ENCODE data around the gene MFAP4. TPM values are rescaled to one million over a fixed set of nuclear protein-coding genes. Genes with fewer than 3 reads are reported as not detected.

MFAP4 gene
- total RNA-seq, 1 donor from 2014 or later, result 179 TPM

- no peak for DNase-seq
Observed at GRCh38 chr17:19397556-19398041, 10.6 kb upstream of the MFAP4 start.

GRCh38 chr17:19392303-19392702 lies 5.3 kb upstream of the MFAP4 start:
- intact Hi-C loops (cut with DNase I), result no loop called here
- ATAC-seq (no peak), DNase-seq (no peak)
- no peak overlapping the region for H3K27ac ChIP-seq
- TF ChIP-seq CTCF (IDR thresholded peaks at IDR 0.05), result no peak
- no peaks in the 10 kb centered on the region for H3K9me3 ChIP-seq
- H3K27me3 ChIP-seq (ENCODE audit: low read depth), result no peaks in the 10 kb centered on the region
- peaks cover 23% of the 10 kb centered on the region for H3K4me1 ChIP-seq
- H3K4me3 ChIP-seq, result no peak overlapping the region
- no peaks in the 10 kb centered on the region for H3K36me3 ChIP-seq

More at GRCh38 chr17:19397556-19398041, 10.6 kb upstream of the MFAP4 start:
- Histone ChIP-seq H3K27me3 (ENCODE audit: low read depth) (no peaks in the 10 kb centered on the region), H3K9me3 (no peaks in the 10 kb centered on the region), H3K36me3 (no peaks in the 10 kb centered on the region), H3K4me1 (peaks cover 38% of the 10 kb centered on the region), H3K4me3 (no peak overlapping the region), H3K27ac (peak overlapping the region; percentile 54)
- intact Hi-C loops (cut with DNase I), result no loop called here
- TF ChIP-seq CTCF (IDR thresholded peaks at IDR 0.05), result no peak
- ATAC-seq, result peak in 1 of 2 donors; percentile 31

GRCh38 chr17:19391432-19391831 lies 4.4 kb upstream of the MFAP4 start:
- Histone ChIP-seq H3K9me3 (no peaks in the 10 kb centered on the region), H3K4me1 (peaks cover 32% of the 10 kb centered on the region), H3K36me3 (no peaks in the 10 kb centered on the region), H3K4me3 (no peak overlapping the region), H3K27ac (no peak overlapping the region), H3K27me3 (ENCODE audit: low read depth) (no peaks in the 10 kb centered on the region)
- DNase-seq (no peak), ATAC-seq (no peak)
- intact Hi-C loops (cut with DNase I), result no loop called here
- TF ChIP-seq CTCF (IDR thresholded peaks at IDR 0.05), result no peak

- ATAC-seq (no peak), DNase-seq (no peak)
- Histone ChIP-seq H3K27ac (no peak overlapping the region), H3K36me3 (no peaks in the 10 kb centered on the region), H3K9me3 (no peaks in the 10 kb centered on the region), H3K4me3 (no peak overlapping the region), H3K27me3 (ENCODE audit: low read depth) (no peaks in the 10 kb centered on the region), H3K4me1 (peaks cover 37% of the 10 kb centered on the region)
- intact Hi-C loops (cut with DNase I), result no loop called here
- TF ChIP-seq CTCF (IDR thresholded peaks at IDR 0.05), result no peak
Observed at GRCh38 chr17:19390951-19391350, 4.0 kb upstream of the MFAP4 start.

GRCh38 chr17:19388791-19389785 lies 2.1 kb upstream of the MFAP4 start:
- DNase-seq (no peak), ATAC-seq (no peak)
- no peaks in the 10 kb centered on the region for H3K9me3 ChIP-seq
- intact Hi-C loops (cut with DNase I), result no loop called here
- no peak overlapping the region for H3K4me3 ChIP-seq
- H3K36me3 ChIP-seq, result peaks cover 16% of the 10 kb centered on the region
- no peak for TF ChIP-seq CTCF (IDR thresholded peaks at IDR 0.05)
- H3K27me3 ChIP-seq (ENCODE audit: low read depth), result no peaks in the 10 kb centered on the region
- peak overlapping the region; percentile 77 for H3K27ac ChIP-seq
- peaks cover 55% of the 10 kb centered on the region for H3K4me1 ChIP-seq
